GM12878 (cell line): ENCODE results near the gene ASAP2. TPM values are rescaled to one million over a fixed set of nuclear protein-coding genes. Genes with fewer than 3 reads are reported as not detected.

Source experiments
- ATAC-seq: fragments of 200-7000 bp; cut with Tn5 transposase; 3 replicates; pipeline ENCODE4 v1.9.1; 2020; ENCODE audit warnings: mild to moderate bottlenecking, moderate library complexity
- BruUV-seq: library from RNA; stranded (reverse); fragments of 400-500 nt; replicated peaks from 2 replicates; lab custom pipeline; 2021; lab: Mats Ljungman, UMichigan
- CTCF ChIA-PET: fragments of 300-600 bp; sonication (Branson Sonifier 250); formaldehyde crosslinking; extraction: SDS; loops from one replicate; lab custom pipeline; 2021; ENCODE audit warnings: inconsistent platforms; lab: Yijun Ruan, JAX
- POLR2A ChIA-PET: fragments of 350-600 bp; formaldehyde crosslinking; extraction: SDS; loops from one replicate; lab custom pipeline; 2021; ENCODE audit warnings: inconsistent platforms; lab: Charles Lee
- RAD21 ChIA-PET: fragments of 300-600 bp; sonication (Branson Sonifier 250); formaldehyde crosslinking; loops from one replicate; lab custom pipeline; 2023; ENCODE audit warnings: antibody characterized with exemption; ENCODE audit not compliant: unreplicated experiment; lab: Charles Lee
- SMC1A ChIA-PET: fragments of 300-600 bp; sonication (Branson Sonifier 250); formaldehyde crosslinking; loops from one replicate; lab custom pipeline; 2023; ENCODE audit not compliant: unreplicated experiment, uncharacterized antibody; lab: Charles Lee
- DNase-seq: peaks from one replicate; pipeline ENCODE4 v3.0.0-alpha.2; 2011; ENCODE audit warnings: low read depth, low spot score
- FAIRE-seq: peaks from 3 replicates; lab custom pipeline; 2011; peaks lifted over from hg19 to GRCh38; lab: Jason Lieb, UNC
- H2AFZ ChIP-seq: 2 replicates; pipeline ENCODE4 v1.6.0; 2011; ENCODE audit warnings: low read depth, low read length, control low read depth; ENCODE audit not compliant: control insufficient read depth
- H3K27ac ChIP-seq: 2 replicates; pipeline ENCODE4 v1.5.1; 2011; ENCODE audit warnings: control low read depth; ENCODE audit not compliant: control insufficient read depth, insufficient read depth
- H3K27me3 ChIP-seq, 2 experiments: replicated peaks in 1 of 2; 2 replicates each; pipeline versions ENCODE4 v1.6.0 to v1.6.1; 2011; ENCODE audit warnings: low read length in 1 of 2; ENCODE audit not compliant: control insufficient read depth in 2 of 2, insufficient read depth in 2 of 2
- H3K36me3 ChIP-seq, 2 experiments: 2 replicates each; pipeline ENCODE4 v1.5.1; 2011; ENCODE audit warnings: low read length in 1 of 2; ENCODE audit not compliant: control insufficient read depth in 2 of 2, insufficient read depth in 2 of 2
- H3K4me1 ChIP-seq: 2 replicates; pipeline ENCODE4 v1.6.1; 2011; ENCODE audit warnings: mild to moderate bottlenecking, low read length, moderate library complexity, mixed read lengths; ENCODE audit not compliant: control insufficient read depth, insufficient read depth
- H3K4me2 ChIP-seq: 2 replicates; pipeline ENCODE4 v1.6.0; 2011; ENCODE audit warnings: control low read depth; ENCODE audit not compliant: control insufficient read depth, insufficient read depth
- H3K4me3 ChIP-seq: fragments of 200-600 bp; sonication (generic); 2 replicates; pipeline ENCODE4 v1.5.1; 2016
- H3K79me2 ChIP-seq: 2 replicates; pipeline ENCODE4 v1.6.0; 2011; ENCODE audit warnings: low read length; ENCODE audit not compliant: control insufficient read depth, insufficient read depth
- H3K9ac ChIP-seq: 2 replicates; pipeline ENCODE4 v1.8.0; 2011; ENCODE audit warnings: low read length, control low read depth, mixed read lengths; ENCODE audit not compliant: control insufficient read depth, insufficient read depth
- H3K9me3 ChIP-seq: replicated peaks from 3 replicates; pipeline ENCODE4 v1.5.1; 2011; ENCODE audit warnings: mild to moderate bottlenecking, low read length; ENCODE audit not compliant: control insufficient read depth, insufficient read depth
- H4K20me1 ChIP-seq: 2 replicates; pipeline ENCODE4 v1.6.0; 2011; ENCODE audit not compliant: control insufficient read depth, insufficient read depth
- BCL11A ChIP-seq: IDR thresholded peaks from 2 replicates; pipeline ENCODE4 v1.6.1; 2011; ENCODE audit warnings: low read depth, low read length
- CREM ChIP-seq: IDR thresholded peaks from 2 replicates; pipeline ENCODE4 v1.6.1; 2014; ENCODE audit warnings: antibody characterized with exemption, low read depth
- IRF4 ChIP-seq: IDR thresholded peaks from 2 replicates; pipeline ENCODE4 v1.6.1; 2011; ENCODE audit warnings: low read depth, low read length
- IRF5 ChIP-seq: fragments of 450-650 bp; IDR thresholded peaks from 2 replicates; pipeline ENCODE4 v1.6.1; 2017; ENCODE audit warnings: borderline replicate concordance
- JUNB ChIP-seq: IDR thresholded peaks from 2 replicates; pipeline ENCODE4 v1.6.1; 2016; ENCODE audit warnings: antibody characterized with exemption, mild to moderate bottlenecking
- MTA2 ChIP-seq: fragments of 450-650 bp; IDR thresholded peaks from 2 replicates; pipeline ENCODE4 v1.6.1; 2016; ENCODE audit warnings: low read depth, mild to moderate bottlenecking, moderate library complexity
- MYC ChIP-seq: IDR thresholded peaks from 2 replicates; pipeline ENCODE4 v1.6.1; 2011; ENCODE audit warnings: mild to moderate bottlenecking, low read length, moderate library complexity, inconsistent platforms; ENCODE audit not compliant: insufficient read depth, insufficient replicate concordance, insufficient read length, severe bottlenecking
- RAD21 ChIP-seq: IDR thresholded peaks from 2 replicates; pipeline ENCODE4 v1.6.1; 2011; ENCODE audit warnings: mild to moderate bottlenecking, low read depth, low read length, moderate library complexity; ENCODE audit not compliant: insufficient read depth
- RAD51 ChIP-seq: fragments of 450-650 bp; IDR thresholded peaks from 2 replicates; pipeline ENCODE4 v1.6.1; 2016; ENCODE audit warnings: moderate library complexity, mild to moderate bottlenecking, inconsistent platforms
- RB1 ChIP-seq: fragments of 450-650 bp; formaldehyde crosslinking; IDR thresholded peaks from 2 replicates; pipeline ENCODE4 v1.6.1; 2017; ENCODE audit warnings: mild to moderate bottlenecking, borderline replicate concordance
- RUNX3 ChIP-seq: IDR thresholded peaks from 2 replicates; pipeline ENCODE4 v1.6.1; 2012; ENCODE audit warnings: low read length, inconsistent platforms
- SKIL ChIP-seq: fragments of 450-650 bp; IDR thresholded peaks from 2 replicates; pipeline ENCODE4 v1.6.1; 2017; ENCODE audit warnings: mild to moderate bottlenecking, low read depth, inconsistent platforms; ENCODE audit not compliant: poor library complexity, severe bottlenecking
- SPI1 ChIP-seq: IDR thresholded peaks from 2 replicates; pipeline ENCODE4 v1.6.1; 2011; ENCODE audit warnings: low read depth, mild to moderate bottlenecking, low read length, moderate library complexity, borderline replicate concordance; ENCODE audit not compliant: insufficient read depth
- SRF ChIP-seq, 2 experiments: IDR thresholded peaks; 2 replicates each; pipeline ENCODE4 v1.6.1; 2011; ENCODE audit warnings: low read depth in 2 of 2, low read length in 2 of 2, mild to moderate bottlenecking in 1 of 2, moderate library complexity in 1 of 2
- TCF12 ChIP-seq: IDR thresholded peaks from 2 replicates; pipeline ENCODE4 v1.6.1; 2011; ENCODE audit warnings: low read depth, mild to moderate bottlenecking, low read length
- WRNIP1 ChIP-seq: IDR thresholded peaks from 2 replicates; pipeline ENCODE4 v1.6.1; 2011; ENCODE audit warnings: low read depth, low read length, improper control_type of control experiment, borderline replicate concordance
- YBX1 ChIP-seq: fragments of 450-650 bp; IDR thresholded peaks from 2 replicates; pipeline ENCODE4 v1.6.1; 2016; ENCODE audit warnings: antibody characterized with exemption
- ZNF207 ChIP-seq: fragments of 450-650 bp; IDR thresholded peaks from 2 replicates; pipeline ENCODE4 v1.6.1; 2014; ENCODE audit warnings: antibody characterized with exemption, mild to moderate bottlenecking, borderline replicate concordance
- ZNF622 ChIP-seq: fragments of 450-650 bp; IDR thresholded peaks from 2 replicates; pipeline ENCODE4 v1.6.1; 2017; ENCODE audit warnings: mild to moderate bottlenecking, inconsistent platforms
- ZSCAN29 ChIP-seq: fragments of 450-650 bp; IDR thresholded peaks from 2 replicates; pipeline ENCODE4 v1.6.1; 2017; ENCODE audit warnings: mild to moderate bottlenecking, moderate library complexity
- WGBS: methylation state at CpG from one replicate; pipeline ENCODE4 v1.1.6; 2016; ENCODE audit warnings: low lambda C conversion rate; ENCODE audit not compliant: insufficient replicate concordance, insufficient coverage; ENCODE audit errors: missing lambda C conversion rate; 5-methylcytosine and 5-hydroxymethylcytosine counted together
- in situ Hi-C: fragments of 300-500 bp; cut with MboI; formaldehyde crosslinking; loops from 9 replicates; pipeline ENCODE4 v1.14.3; 2018; ENCODE audit warnings: mixed read lengths
- intact Hi-C: fragments of 100-400 bp; cut with micrococcal nuclease; formaldehyde crosslinking; loops from one replicate; pipeline ENCODE4 v1.14.2; 2022; ENCODE audit not compliant: unreplicated experiment
- polyA plus RNA-seq, 11 experiments: library from polyadenylated mRNA; depleted of rRNA in 4 of 11; unstranded in 6 of 11; stranded (reverse) in 5 of 11; fragments of >200 nt; fragmentation: Nextera tagmentation in 4 of 11; fragmentation: Illumina TruSeq in 1 of 11; extraction: Ambion mirVana in 4 of 11; extraction: Trizol in 1 of 11; gene quantifications; 1 replicate in 1 of 11; 2 replicates in 10 of 11; pipeline versions ENCODE4 v1.2.1 to v1.2.3, GENCODE V29; 2011 to 2016; ENCODE audit warnings: inconsistent platforms in 2 of 11, missing spikeins in 2 of 11, low read depth in 1 of 11
- total RNA-seq, 4 experiments: library from RNA; depleted of rRNA in 3 of 4; stranded (reverse); fragments of >200 nt in 3 of 4; fragmentation: Illumina TruSeq in 1 of 4; extraction: Trizol in 1 of 4; gene quantifications; 2 replicates each; pipeline versions ENCODE4 v1.2.1 to v1.2.3, GENCODE V29; 2013 to 2021
- TF ChIP-seq, protein P1 (sequence below): fragments of 450-650 bp; formaldehyde crosslinking; IDR thresholded peaks from 2 replicates; pipeline ENCODE4 v1.4.0; 2022; ENCODE audit warnings: mild to moderate bottlenecking, moderate library complexity

Gene ASAP2
- total and polyA plus RNA-seq, 10 of the 15 experiments (the other 5 are each of a cell fraction or from before 2014, with no cell fraction given): 0.05 to 0.27 (median 0.07) TPM; not detected in 4

GRCh38 chr2:9445089-9445488 lies 238.5 kb downstream of the ASAP2 start:
- CTCF ChIA-PET: interaction anchor here (0.5 to 1.6 kb wide), 2 partner anchors 8 to 965 kb away, joined by 3 to 4 read pairs; no protein-coding TSS in a partner anchor
- H3K9ac ChIP-seq: no peak overlapping the region
- no peaks in the 10 kb centered on the region for H3K4me1 ChIP-seq
- DNase-seq (no peak), FAIRE-seq (peak; percentile 41), ATAC-seq (peak; percentile 54)
- no peaks in the 10 kb centered on the region for H3K27me3 ChIP-seq
- no TSS peak for BruUV-seq
- H2AFZ ChIP-seq: no peak overlapping the region
- peaks cover 2 to 22% of the 10 kb centered on the region in 2 experiments; a peak in 3 of 4 replicates for H3K36me3 ChIP-seq
- H3K4me2 ChIP-seq: no peak overlapping the region
- SMC1A ChIA-PET: no interaction called here
- 67% methylated on average over 7 of the region's 7 CpGs for WGBS
- intact Hi-C loops: no loop called here
- POLR2A ChIA-PET: no interaction called here
- H3K9me3 ChIP-seq: no peaks in the 10 kb centered on the region
- H3K27ac ChIP-seq: no peak overlapping the region
- H4K20me1 ChIP-seq: no peaks in the 10 kb centered on the region
- H3K4me3 ChIP-seq: no peak overlapping the region
- in situ Hi-C loops: no loop called here
- RAD21 ChIA-PET: no interaction called here
- H3K79me2 ChIP-seq: no peaks in the 10 kb centered on the region
- TF ChIP-seq MTA2 (no peak), RAD51 (no peak), SPI1 (no peak), YBX1 (no peak), SRF (IDR thresholded peaks at IDR 0.05; ENCODE audit: low read depth in 2 of 2, low read length in 2 of 2) (no peak), TCF12 (no peak), IRF5 (no peak), SKIL (no peak), RAD21 (0 out of 2 replicates have a peak, but pooled peaks have one; percentile 9), WRNIP1 (no peak), MYC (no peak), ZNF622 (no peak), CREM (no peak), RB1 (no peak), BCL11A (no peak), ZSCAN29 (no peak), ZNF207 (no peak), JUNB (peak; percentile 22; the same call in 1 of the 2 replicates), RUNX3 (peak; percentile 80), IRF4 (0 out of 2 replicates have a peak, but pooled peaks have one; percentile 22)
- TF ChIP-seq, protein P1, sequence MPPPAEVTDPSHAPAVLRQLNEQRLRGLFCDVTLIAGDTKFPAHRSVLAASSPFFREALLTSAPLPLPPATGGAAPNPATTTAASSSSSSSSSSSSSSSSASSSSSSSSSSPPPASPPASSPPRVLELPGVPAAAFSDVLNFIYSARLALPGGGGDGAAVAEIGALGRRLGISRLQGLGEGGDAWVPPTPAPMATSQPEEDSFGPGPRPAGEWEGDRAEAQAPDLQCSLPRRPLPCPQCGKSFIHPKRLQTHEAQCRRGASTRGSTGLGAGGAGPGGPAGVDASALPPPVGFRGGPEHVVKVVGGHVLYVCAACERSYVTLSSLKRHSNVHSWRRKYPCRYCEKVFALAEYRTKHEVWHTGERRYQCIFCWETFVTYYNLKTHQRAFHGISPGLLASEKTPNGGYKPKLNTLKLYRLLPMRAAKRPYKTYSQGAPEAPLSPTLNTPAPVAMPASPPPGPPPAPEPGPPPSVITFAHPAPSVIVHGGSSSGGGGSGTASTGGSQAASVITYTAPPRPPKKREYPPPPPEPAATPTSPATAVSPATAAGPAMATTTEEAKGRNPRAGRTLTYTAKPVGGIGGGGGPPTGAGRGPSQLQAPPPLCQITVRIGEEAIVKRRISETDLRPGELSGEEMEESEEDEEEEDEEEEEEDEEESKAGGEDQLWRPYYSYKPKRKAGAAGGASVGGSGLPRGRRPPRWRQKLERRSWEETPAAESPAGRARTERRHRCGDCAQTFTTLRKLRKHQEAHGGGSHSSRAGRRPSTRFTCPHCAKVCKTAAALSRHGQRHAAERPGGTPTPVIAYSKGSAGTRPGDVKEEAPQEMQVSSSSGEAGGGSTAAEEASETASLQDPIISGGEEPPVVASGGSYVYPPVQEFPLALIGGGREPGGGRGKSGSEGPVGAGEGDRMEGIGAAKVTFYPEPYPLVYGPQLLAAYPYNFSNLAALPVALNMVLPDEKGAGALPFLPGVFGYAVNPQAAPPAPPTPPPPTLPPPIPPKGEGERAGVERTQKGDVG: no peak
